ENCODE results near the gene TMEM175. TPM values are rescaled to one million over a fixed set of nuclear protein-coding genes. Genes with fewer than 3 reads are reported as not detected.

Gene TMEM175
- total RNA-seq = 22.4 TPM

GRCh38 chr4:931960-932712 lies at the start of gene TMEM175, which contains the start of gene GAK:
Gene TMEM175 (plus strand): TSS chr4:932460. CDS start chr4:947740, 15,280 bp downstream.
Gene GAK (minus strand): TSS chr4:932316. CDS start chr4:932187, 129 bp downstream.

GRCh38 chr4:973431-974397 lies 41.5 kb downstream of the TMEM175 start, which contains the start of gene DGKQ:
Gene DGKQ (minus strand): TSS chr4:973569. CDS start chr4:973482, 87 bp downstream.

GRCh38 chr4:986879-987623 lies 54.8 kb downstream of the TMEM175 start, which contains the start of gene IDUA:
Gene IDUA (plus strand): TSS chr4:987044. CDS start chr4:987085, 41 bp downstream.

GRCh38 chr4:993111-994029 lies 61.1 kb downstream of the TMEM175 start, which contains the start of gene SLC26A1:
Gene SLC26A1 (minus strand): TSS chr4:993404. CDS start chr4:991703, 1,701 bp downstream.

Other genes starting within 250 kb of the TMEM175 start
- 3.5 TPM for gene SLC49A3, start 243.3 kb upstream of the TMEM175 start, total RNA-seq
- 74.4 TPM for gene PCGF3, start 226.6 kb upstream of the TMEM175 start, total RNA-seq
- gene CPLX1, start 106.3 kb upstream of the TMEM175 start, total RNA-seq = 9.2 TPM
- 83.1 TPM for gene GAK, start 144 bp upstream of the TMEM175 start, total RNA-seq
- 8.8 TPM for gene DGKQ, start 41.1 kb downstream of the TMEM175 start, total RNA-seq
- gene IDUA, start 54.6 kb downstream of the TMEM175 start, total RNA-seq = 18.9 TPM
- gene SLC26A1, start 60.9 kb downstream of the TMEM175 start, total RNA-seq = 0.49 TPM
- 31.2 TPM for gene FGFRL1, start 79.2 kb downstream of the TMEM175 start, total RNA-seq
- gene RNF212, start 181.1 kb downstream of the TMEM175 start, total RNA-seq = 1.6 TPM
- 69.1 TPM for gene SPON2, start 240.1 kb downstream of the TMEM175 start, total RNA-seq